SK-N-SH (cell line): ENCODE data around the gene RBBP4. TPM values are rescaled to one million over a fixed set of nuclear protein-coding genes. Genes with fewer than 3 reads are reported as not detected.

Experiments
- CTCF ChIA-PET: fragments of 300-600, 350-600 bp; formaldehyde crosslinking; extraction: SDS; loops from one replicate; lab custom pipeline; 2021; lab: Yijun Ruan, JAX
- POLR2A ChIA-PET: fragments of 350-600 bp; sonication (Branson Sonifier 250); formaldehyde crosslinking; extraction: SDS; loops from one replicate; lab custom pipeline; 2020; ENCODE audit warnings: antibody characterized with exemption, inconsistent platforms; lab: Yijun Ruan, JAX
- DNase-seq: peaks from one replicate; pipeline ENCODE4 v3.0.0; 2012
- H2AFZ ChIP-seq: fragments of 200-600 bp; sonication (generic); 2 replicates; pipeline ENCODE4 v1.8.1; 2016; ENCODE audit warnings: antibody characterized with exemption, mild to moderate bottlenecking, low read depth
- H3F3A ChIP-seq: fragments of 200-600 bp; sonication (generic); replicated peaks from 2 replicates; pipeline ENCODE3; 2016; ENCODE audit warnings: antibody characterized with exemption, mild to moderate bottlenecking; ENCODE audit not compliant: insufficient read depth
- H3K27ac ChIP-seq, 2 experiments: fragments of 200-500 bp in 1 of 2; fragments of 200-600 bp in 1 of 2; sonication (Bioruptor generic) in 1 of 2; sonication (generic), shearing (Covaris generic) in 1 of 2; 2 replicates each; pipeline versions ENCODE4 v1.5.1 to v1.6.1; 2014 to 2016; ENCODE audit warnings: low read depth in 2 of 2, inconsistent platforms in 1 of 2, low read length in 1 of 2, mild to moderate bottlenecking in 1 of 2, mixed read lengths in 1 of 2
- H3K27me3 ChIP-seq: fragments of 200-600 bp; sonication (generic), shearing (Covaris generic); 2 replicates; pipeline ENCODE4 v1.6.1; 2016; ENCODE audit warnings: mixed run types; ENCODE audit not compliant: insufficient read depth
- H3K36me3 ChIP-seq, 2 experiments: fragments of 200-500 bp in 1 of 2; fragments of 200-600 bp in 1 of 2; sonication (Bioruptor generic) in 1 of 2; sonication (generic) in 1 of 2; replicated peaks in 1 of 2; 2 replicates each; pipeline versions ENCODE3 to v1.5.1; 2014 to 2016; ENCODE audit warnings: low read length in 1 of 2, mild to moderate bottlenecking in 1 of 2; ENCODE audit not compliant: insufficient read depth in 2 of 2, control insufficient read depth in 1 of 2
- H3K4me1 ChIP-seq, 2 experiments: fragments of 200-500 bp in 1 of 2; fragments of 200-600 bp in 1 of 2; sonication (Bioruptor generic) in 1 of 2; sonication (generic), shearing (Covaris generic) in 1 of 2; 2 replicates each; pipeline versions ENCODE4 v1.5.1 to v1.6.1; 2014 to 2016; ENCODE audit warnings: low read depth in 1 of 2, low read length in 1 of 2, mixed run types in 1 of 2; ENCODE audit not compliant: insufficient read depth in 2 of 2, control insufficient read depth in 1 of 2
- H3K4me2 ChIP-seq: fragments of 200-600 bp; sonication (generic), shearing (Covaris generic); 2 replicates; pipeline ENCODE4 v1.6.1; 2017; ENCODE audit warnings: mixed run types
- H3K4me3 ChIP-seq, 2 experiments: fragments of 200-500 bp in 1 of 2; fragments of 200-600 bp in 1 of 2; sonication (Bioruptor generic) in 1 of 2; sonication (generic), shearing (Covaris generic) in 1 of 2; 2 replicates each; pipeline versions ENCODE4 v1.5.1 to v1.8.1; 2014 to 2016; ENCODE audit warnings: low read depth in 2 of 2, inconsistent platforms in 1 of 2, low read length in 1 of 2, mild to moderate bottlenecking in 1 of 2, mixed read lengths in 1 of 2, moderate library complexity in 1 of 2
- H3K79me2 ChIP-seq: fragments of 200-600 bp; sonication (generic); 2 replicates; pipeline ENCODE4 v1.8.1; 2017; ENCODE audit warnings: mild to moderate bottlenecking; ENCODE audit not compliant: insufficient read depth
- H3K9ac ChIP-seq: fragments of 200-600 bp; sonication (generic); 2 replicates; pipeline ENCODE4 v1.6.1; 2017; ENCODE audit warnings: mixed run types
- H3K9me2 ChIP-seq: fragments of 200-600 bp; sonication (generic); 2 replicates; pipeline ENCODE4 v1.6.1; 2017; ENCODE audit warnings: mixed run types
- H3K9me3 ChIP-seq: fragments of 200-600 bp; sonication (generic); 2 replicates; pipeline ENCODE4 v1.6.1; 2017; ENCODE audit warnings: mixed run types, mild to moderate bottlenecking, moderate library complexity
- H4K20me1 ChIP-seq: fragments of 200-600 bp; sonication (generic); 2 replicates; pipeline ENCODE4 v1.6.1; 2017; ENCODE audit warnings: mild to moderate bottlenecking, mixed run types; ENCODE audit not compliant: insufficient read depth
- EP300 ChIP-seq, 2 experiments: IDR thresholded peaks; 2 replicates each; pipeline versions ENCODE4 v1.4.0 to v1.6.1; 2012; ENCODE audit warnings: borderline replicate concordance in 1 of 2, low read depth in 1 of 2, low read length in 1 of 2
- FOSL2 ChIP-seq: IDR thresholded peaks from 2 replicates; pipeline ENCODE4 v1.4.0; 2012; ENCODE audit warnings: low read depth, mild to moderate bottlenecking, moderate library complexity, borderline replicate concordance
- FOXM1 ChIP-seq: IDR thresholded peaks from 2 replicates; pipeline ENCODE4 v1.4.0; 2012; ENCODE audit warnings: low read depth, mild to moderate bottlenecking
- GABPA ChIP-seq: IDR thresholded peaks from 2 replicates; pipeline ENCODE4 v1.4.0; 2012; ENCODE audit warnings: low read depth, mild to moderate bottlenecking
- NFIC ChIP-seq: IDR thresholded peaks from 2 replicates; pipeline ENCODE4 v1.4.0; 2012; ENCODE audit warnings: borderline replicate concordance
- NRF1 ChIP-seq: IDR thresholded peaks from 2 replicates; pipeline ENCODE4 v1.6.1; 2012; ENCODE audit warnings: low read depth, mild to moderate bottlenecking, low read length
- RXRA ChIP-seq: IDR thresholded peaks from 2 replicates; pipeline ENCODE4 v1.4.0; 2012; ENCODE audit warnings: low read depth, mild to moderate bottlenecking, borderline replicate concordance
- SIN3A ChIP-seq: IDR thresholded peaks from 2 replicates; pipeline ENCODE4 v1.6.1; 2012; ENCODE audit warnings: low read depth, mild to moderate bottlenecking, low read length, moderate library complexity, borderline replicate concordance
- TCF12 ChIP-seq: IDR thresholded peaks from 2 replicates; pipeline ENCODE4 v1.4.0; 2012
- TEAD4 ChIP-seq: IDR thresholded peaks from 2 replicates; pipeline ENCODE4 v1.4.0; 2012; ENCODE audit warnings: mild to moderate bottlenecking, borderline replicate concordance; ENCODE audit not compliant: insufficient read depth
- WGBS: methylation state at CpG from one replicate; pipeline ENCODE4 v1.1.6; 2017; ENCODE audit warnings: low lambda C conversion rate; 5-methylcytosine and 5-hydroxymethylcytosine counted together
- polyA plus RNA-seq, 3 experiments: library from polyadenylated mRNA; depleted of rRNA; stranded (reverse); fragments of >200 nt; gene quantifications; 2 replicates each; pipeline ENCODE4 v1.2.3, GENCODE V29; 2012
- TF ChIP-seq, protein P1 (sequence below): fragments of 150-350 bp; IDR thresholded peaks from 2 replicates; pipeline ENCODE4 v1.6.1; 2016; ENCODE audit warnings: mild to moderate bottlenecking, low read depth, low read length
- TF ChIP-seq, protein P2 (sequence below): IDR thresholded peaks from 2 replicates; pipeline ENCODE4 v1.4.0; 2012; ENCODE audit warnings: low read depth, borderline replicate concordance
- TF ChIP-seq, protein P3 (sequence below): fragments of 200-600 bp; sonication (generic); IDR thresholded peaks from 2 replicates; pipeline ENCODE4 v1.6.1; 2017; ENCODE audit warnings: antibody characterized with exemption, mild to moderate bottlenecking, moderate library complexity
- TF ChIP-seq, protein P4 (sequence below): IDR thresholded peaks from 2 replicates; pipeline ENCODE4 v1.6.1; 2012; ENCODE audit warnings: mild to moderate bottlenecking, low read depth, low read length, moderate library complexity

Gene RBBP4
- polyA plus RNA-seq, 1 of the 3 experiments (the other 2 are of a cell fraction) = 108 TPM

DNA sequence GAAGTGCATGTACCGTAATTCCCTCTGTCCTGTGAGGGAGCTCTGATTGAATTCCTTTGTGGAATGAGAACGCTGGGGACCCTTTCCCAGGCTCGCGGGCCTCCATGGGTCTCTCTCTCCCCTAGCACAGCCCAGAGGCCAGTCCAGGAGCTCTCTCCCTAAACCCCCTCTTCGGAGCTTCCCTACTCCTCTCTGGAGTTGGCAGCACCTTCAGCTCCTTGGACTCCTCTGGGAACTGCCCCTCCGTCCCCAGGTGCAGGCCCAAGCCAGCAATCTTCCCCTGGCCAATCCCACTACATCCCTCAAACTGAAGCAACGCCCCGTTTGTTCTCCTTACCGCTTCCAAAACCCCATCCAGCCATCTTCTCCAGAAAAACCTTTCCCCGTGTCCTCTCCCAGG lies 62.1 kb downstream of the RBBP4 start:
- H3F3A ChIP-seq = no peaks in the 10 kb centered on the region
- DNase-seq = no peak
- CTCF ChIA-PET = interaction anchor here (0.6 to 18.9 kb wide), 28 partner anchors 10 to 1888 kb away, joined by 3 to 392 read pairs (median 11); partner anchors contain the start of genes FNDC5, HPCA and SYNC
- no peaks in the 10 kb centered on the region for H3K9me3 ChIP-seq
- H3K9me2 ChIP-seq = no peaks in the 10 kb centered on the region
- H3K79me2 ChIP-seq = no peaks in the 10 kb centered on the region
- H3K27ac ChIP-seq = no peak overlapping the region
- POLR2A ChIA-PET = interaction anchor here (0.6 to 0.9 kb wide), 2 partner anchors 26 to 54 kb away, joined by 3 read pairs; no protein-coding TSS in a partner anchor
- no peaks in the 10 kb centered on the region for H3K36me3 ChIP-seq
- TF ChIP-seq TCF12 (no peak), EP300 (IDR thresholded peaks at IDR 0.05; ENCODE audit: borderline replicate concordance in 1 of 2, low read depth in 1 of 2, low read length in 1 of 2) (no peak), FOSL2 (no peak), TEAD4 (no peak), SIN3A (no peak), NFIC (no peak), RXRA (no peak), GABPA (no peak), FOXM1 (no peak), NRF1 (no peak)
- TF ChIP-seq, protein P1, sequence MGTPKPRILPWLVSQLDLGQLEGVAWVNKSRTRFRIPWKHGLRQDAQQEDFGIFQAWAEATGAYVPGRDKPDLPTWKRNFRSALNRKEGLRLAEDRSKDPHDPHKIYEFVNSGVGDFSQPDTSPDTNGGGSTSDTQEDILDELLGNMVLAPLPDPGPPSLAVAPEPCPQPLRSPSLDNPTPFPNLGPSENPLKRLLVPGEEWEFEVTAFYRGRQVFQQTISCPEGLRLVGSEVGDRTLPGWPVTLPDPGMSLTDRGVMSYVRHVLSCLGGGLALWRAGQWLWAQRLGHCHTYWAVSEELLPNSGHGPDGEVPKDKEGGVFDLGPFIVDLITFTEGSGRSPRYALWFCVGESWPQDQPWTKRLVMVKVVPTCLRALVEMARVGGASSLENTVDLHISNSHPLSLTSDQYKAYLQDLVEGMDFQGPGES = no peak
- TF ChIP-seq, protein P2, sequence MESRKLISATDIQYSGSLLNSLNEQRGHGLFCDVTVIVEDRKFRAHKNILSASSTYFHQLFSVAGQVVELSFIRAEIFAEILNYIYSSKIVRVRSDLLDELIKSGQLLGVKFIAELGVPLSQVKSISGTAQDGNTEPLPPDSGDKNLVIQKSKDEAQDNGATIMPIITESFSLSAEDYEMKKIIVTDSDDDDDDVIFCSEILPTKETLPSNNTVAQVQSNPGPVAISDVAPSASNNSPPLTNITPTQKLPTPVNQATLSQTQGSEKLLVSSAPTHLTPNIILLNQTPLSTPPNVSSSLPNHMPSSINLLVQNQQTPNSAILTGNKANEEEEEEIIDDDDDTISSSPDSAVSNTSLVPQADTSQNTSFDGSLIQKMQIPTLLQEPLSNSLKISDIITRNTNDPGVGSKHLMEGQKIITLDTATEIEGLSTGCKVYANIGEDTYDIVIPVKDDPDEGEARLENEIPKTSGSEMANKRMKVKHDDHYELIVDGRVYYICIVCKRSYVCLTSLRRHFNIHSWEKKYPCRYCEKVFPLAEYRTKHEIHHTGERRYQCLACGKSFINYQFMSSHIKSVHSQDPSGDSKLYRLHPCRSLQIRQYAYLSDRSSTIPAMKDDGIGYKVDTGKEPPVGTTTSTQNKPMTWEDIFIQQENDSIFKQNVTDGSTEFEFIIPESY = no peak
- TF ChIP-seq, protein P3, sequence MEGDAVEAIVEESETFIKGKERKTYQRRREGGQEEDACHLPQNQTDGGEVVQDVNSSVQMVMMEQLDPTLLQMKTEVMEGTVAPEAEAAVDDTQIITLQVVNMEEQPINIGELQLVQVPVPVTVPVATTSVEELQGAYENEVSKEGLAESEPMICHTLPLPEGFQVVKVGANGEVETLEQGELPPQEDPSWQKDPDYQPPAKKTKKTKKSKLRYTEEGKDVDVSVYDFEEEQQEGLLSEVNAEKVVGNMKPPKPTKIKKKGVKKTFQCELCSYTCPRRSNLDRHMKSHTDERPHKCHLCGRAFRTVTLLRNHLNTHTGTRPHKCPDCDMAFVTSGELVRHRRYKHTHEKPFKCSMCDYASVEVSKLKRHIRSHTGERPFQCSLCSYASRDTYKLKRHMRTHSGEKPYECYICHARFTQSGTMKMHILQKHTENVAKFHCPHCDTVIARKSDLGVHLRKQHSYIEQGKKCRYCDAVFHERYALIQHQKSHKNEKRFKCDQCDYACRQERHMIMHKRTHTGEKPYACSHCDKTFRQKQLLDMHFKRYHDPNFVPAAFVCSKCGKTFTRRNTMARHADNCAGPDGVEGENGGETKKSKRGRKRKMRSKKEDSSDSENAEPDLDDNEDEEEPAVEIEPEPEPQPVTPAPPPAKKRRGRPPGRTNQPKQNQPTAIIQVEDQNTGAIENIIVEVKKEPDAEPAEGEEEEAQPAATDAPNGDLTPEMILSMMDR = no peak
- TF ChIP-seq, protein P4, sequence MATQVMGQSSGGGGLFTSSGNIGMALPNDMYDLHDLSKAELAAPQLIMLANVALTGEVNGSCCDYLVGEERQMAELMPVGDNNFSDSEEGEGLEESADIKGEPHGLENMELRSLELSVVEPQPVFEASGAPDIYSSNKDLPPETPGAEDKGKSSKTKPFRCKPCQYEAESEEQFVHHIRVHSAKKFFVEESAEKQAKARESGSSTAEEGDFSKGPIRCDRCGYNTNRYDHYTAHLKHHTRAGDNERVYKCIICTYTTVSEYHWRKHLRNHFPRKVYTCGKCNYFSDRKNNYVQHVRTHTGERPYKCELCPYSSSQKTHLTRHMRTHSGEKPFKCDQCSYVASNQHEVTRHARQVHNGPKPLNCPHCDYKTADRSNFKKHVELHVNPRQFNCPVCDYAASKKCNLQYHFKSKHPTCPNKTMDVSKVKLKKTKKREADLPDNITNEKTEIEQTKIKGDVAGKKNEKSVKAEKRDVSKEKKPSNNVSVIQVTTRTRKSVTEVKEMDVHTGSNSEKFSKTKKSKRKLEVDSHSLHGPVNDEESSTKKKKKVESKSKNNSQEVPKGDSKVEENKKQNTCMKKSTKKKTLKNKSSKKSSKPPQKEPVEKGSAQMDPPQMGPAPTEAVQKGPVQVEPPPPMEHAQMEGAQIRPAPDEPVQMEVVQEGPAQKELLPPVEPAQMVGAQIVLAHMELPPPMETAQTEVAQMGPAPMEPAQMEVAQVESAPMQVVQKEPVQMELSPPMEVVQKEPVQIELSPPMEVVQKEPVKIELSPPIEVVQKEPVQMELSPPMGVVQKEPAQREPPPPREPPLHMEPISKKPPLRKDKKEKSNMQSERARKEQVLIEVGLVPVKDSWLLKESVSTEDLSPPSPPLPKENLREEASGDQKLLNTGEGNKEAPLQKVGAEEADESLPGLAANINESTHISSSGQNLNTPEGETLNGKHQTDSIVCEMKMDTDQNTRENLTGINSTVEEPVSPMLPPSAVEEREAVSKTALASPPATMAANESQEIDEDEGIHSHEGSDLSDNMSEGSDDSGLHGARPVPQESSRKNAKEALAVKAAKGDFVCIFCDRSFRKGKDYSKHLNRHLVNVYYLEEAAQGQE = no peak
- peaks cover 0 to 4% of the 10 kb centered on the region in 2 experiments; a peak in 1 of 4 replicates for H3K4me1 ChIP-seq
- H2AFZ ChIP-seq = no peak overlapping the region
- H4K20me1 ChIP-seq = no peaks in the 10 kb centered on the region
- H3K27me3 ChIP-seq = no peaks in the 10 kb centered on the region
- H3K4me2 ChIP-seq = no peak overlapping the region
- H3K9ac ChIP-seq = no peak overlapping the region
- no peak overlapping the region for H3K4me3 ChIP-seq
- 92% methylated on average over 10 of the region's 10 CpGs for WGBS
